Neutrophil (primary cell): ENCODE data around the gene MRGPRG.

Experiments used
- H3K27ac ChIP-seq: fragments of 200-600 bp; sonication (generic); 2 replicates; pipeline ENCODE4 v1.5.1; 2016; ENCODE audit warnings: mild to moderate bottlenecking, moderate library complexity
- H3K27me3 ChIP-seq: fragments of 200-600 bp; sonication (generic); 2 replicates; pipeline ENCODE4 v1.6.0; 2016; ENCODE audit warnings: mild to moderate bottlenecking
- H3K36me3 ChIP-seq: fragments of 200-600 bp; sonication (generic); 2 replicates; pipeline ENCODE4 v1.5.1; 2017
- H3K4me1 ChIP-seq, 2 experiments: fragments of 200-600 bp in 1 of 2; sonication (generic) in 1 of 2; 1 replicate in 1 of 2; 2 replicates in 1 of 2; pipeline versions ENCODE4 v1.5.1 to v1.6.1; 2013 to 2016; ENCODE audit warnings: low read depth in 1 of 2, low read length in 1 of 2, mild to moderate bottlenecking in 1 of 2, moderate library complexity in 1 of 2; ENCODE audit not compliant: control insufficient read depth in 1 of 2, insufficient read depth in 1 of 2
- H3K4me3 ChIP-seq, 2 experiments: fragments of 200-600 bp in 1 of 2; sonication (generic) in 1 of 2; 1 replicate in 1 of 2; 2 replicates in 1 of 2; pipeline ENCODE4 v1.5.1; 2013 to 2016; ENCODE audit warnings: low read depth in 1 of 2, low read length in 1 of 2, mild to moderate bottlenecking in 1 of 2, moderate library complexity in 1 of 2
- H3K9me3 ChIP-seq: fragments of 200-600 bp; sonication (generic); 2 replicates; pipeline ENCODE4 v1.5.1; 2016
- CTCF ChIP-seq: fragments of 200-600 bp; sonication (generic); IDR thresholded peaks from 2 replicates; pipeline ENCODE4 v1.5.1; 2016; ENCODE audit warnings: antibody characterized with exemption

MRGPRG gene

GRCh38 chr11:3189886-3190583 lies 28.6 kb downstream of the MRGPRG start:
- no peaks in the 10 kb centered on the region for H3K4me1 ChIP-seq
- TF ChIP-seq CTCF, result no peak
- H3K9me3 ChIP-seq, result no peaks in the 10 kb centered on the region
- H3K27me3 ChIP-seq, result peaks cover 11% of the 10 kb centered on the region
- no peak overlapping the region for H3K4me3 ChIP-seq
- H3K27ac ChIP-seq, result no peak overlapping the region
- H3K36me3 ChIP-seq, result no peaks in the 10 kb centered on the region

GRCh38 chr11:3189196-3189843 lies 29.3 kb downstream of the MRGPRG start:
- Histone ChIP-seq H3K36me3 (no peaks in the 10 kb centered on the region), H3K27ac (no peak overlapping the region), H3K4me3 (no peak overlapping the region), H3K27me3 (peaks cover 10% of the 10 kb centered on the region), H3K9me3 (no peaks in the 10 kb centered on the region), H3K4me1 (no peaks in the 10 kb centered on the region)
- TF ChIP-seq CTCF, result no peak

GRCh38 chr11:3188496-3189195 lies 30.0 kb downstream of the MRGPRG start:
- H3K4me3 ChIP-seq, result no peak overlapping the region
- no peaks in the 10 kb centered on the region for H3K4me1 ChIP-seq
- no peaks in the 10 kb centered on the region for H3K9me3 ChIP-seq
- peaks cover 3% of the 10 kb centered on the region for H3K27me3 ChIP-seq
- H3K36me3 ChIP-seq, result no peaks in the 10 kb centered on the region
- TF ChIP-seq CTCF, result no peak
- no peak overlapping the region for H3K27ac ChIP-seq

GRCh38 chr11:3186166-3186953 lies 32.3 kb downstream of the MRGPRG start:
- Histone ChIP-seq H3K4me1 (no peaks in the 10 kb centered on the region), H3K27ac (no peak overlapping the region), H3K36me3 (no peaks in the 10 kb centered on the region), H3K27me3 (no peaks in the 10 kb centered on the region), H3K4me3 (no peak overlapping the region), H3K9me3 (no peaks in the 10 kb centered on the region)
- TF ChIP-seq CTCF, result no peak

GRCh38 chr11:3184732-3185347 lies 33.8 kb downstream of the MRGPRG start:
- no peaks in the 10 kb centered on the region for H3K4me1 ChIP-seq
- no peak overlapping the region for H3K27ac ChIP-seq
- no peaks in the 10 kb centered on the region for H3K36me3 ChIP-seq
- H3K9me3 ChIP-seq, result no peaks in the 10 kb centered on the region
- no peak overlapping the region for H3K4me3 ChIP-seq
- no peak for TF ChIP-seq CTCF
- no peaks in the 10 kb centered on the region for H3K27me3 ChIP-seq
